Keratinocyte (primary cell): ENCODE measurements around the gene UBA3. TPM values are rescaled to one million over a fixed set of nuclear protein-coding genes. Genes with fewer than 3 reads are reported as not detected.

Experiments
- DNase-seq: peaks from one replicate; pipeline ENCODE4 v3.0.0-alpha.2; 2011; ENCODE audit warnings: low read depth, missing footprints, low spot score
- FAIRE-seq: peaks from 2 replicates; lab custom pipeline; 2011; peaks lifted over from hg19 to GRCh38; lab: Jason Lieb, UNC
- H2AFZ ChIP-seq: 2 replicates; pipeline ENCODE4 v1.6.0; 2012; ENCODE audit warnings: low read length, control low read depth, inconsistent platforms; ENCODE audit not compliant: control insufficient read depth
- H3K27ac ChIP-seq: 2 replicates; pipeline ENCODE4 v1.5.1; 2011; ENCODE audit warnings: low read length; ENCODE audit not compliant: control insufficient read depth, insufficient read depth
- H3K27me3 ChIP-seq: 3 replicates; pipeline ENCODE4 v1.6.0; 2011; ENCODE audit warnings: low read length; ENCODE audit not compliant: control insufficient read depth, insufficient read depth; ENCODE audit errors: extremely low read depth
- H3K36me3 ChIP-seq, 2 experiments: 2 replicates in 1 of 2; 3 replicates in 1 of 2; pipeline ENCODE4 v1.5.1; 2011; ENCODE audit warnings: low read length in 2 of 2, mild to moderate bottlenecking in 1 of 2; ENCODE audit not compliant: control insufficient read depth in 2 of 2, insufficient read depth in 2 of 2; ENCODE audit errors: extremely low read depth in 1 of 2
- H3K4me1 ChIP-seq: 3 replicates; pipeline ENCODE4 v1.5.1; 2011; ENCODE audit warnings: low read length; ENCODE audit not compliant: control insufficient read depth, insufficient read depth; ENCODE audit errors: extremely low read depth
- H3K4me2 ChIP-seq: 3 replicates; pipeline ENCODE4 v1.6.0; 2011; ENCODE audit warnings: low read depth, low read length; ENCODE audit not compliant: control insufficient read depth, insufficient read depth; ENCODE audit errors: extremely low read depth
- H3K4me3 ChIP-seq, 3 experiments: fragments of 200-600 bp in 1 of 3; sonication (generic) in 1 of 3; 2 replicates in 2 of 3; 3 replicates in 1 of 3; pipeline ENCODE4 v1.5.1; 2011 to 2016; ENCODE audit warnings: low read length in 3 of 3, mild to moderate bottlenecking in 3 of 3, control low read depth in 2 of 3, inconsistent platforms in 1 of 3, low read depth in 1 of 3, mixed read lengths in 1 of 3, mixed run types in 1 of 3, moderate library complexity in 1 of 3; ENCODE audit not compliant: control insufficient read depth in 2 of 3, insufficient read depth in 2 of 3; ENCODE audit errors: extremely low read depth in 1 of 3
- H3K79me2 ChIP-seq: 2 replicates; pipeline ENCODE4 v1.6.0; 2012; ENCODE audit warnings: low read length; ENCODE audit not compliant: control insufficient read depth, insufficient read depth
- H3K9ac ChIP-seq: 3 replicates; pipeline ENCODE4 v1.6.0; 2011; ENCODE audit warnings: low read length; ENCODE audit not compliant: control insufficient read depth, insufficient read depth; ENCODE audit errors: extremely low read depth
- H3K9me1 ChIP-seq: 3 replicates; pipeline ENCODE4 v1.6.0; 2011; ENCODE audit warnings: low read length; ENCODE audit not compliant: control insufficient read depth, insufficient read depth; ENCODE audit errors: extremely low read depth
- H3K9me3 ChIP-seq: 2 replicates; pipeline ENCODE4 v1.5.1; 2012; ENCODE audit warnings: low read depth, low read length; ENCODE audit not compliant: control insufficient read depth
- H4K20me1 ChIP-seq: 3 replicates; pipeline ENCODE4 v1.6.0; 2011; ENCODE audit warnings: low read length; ENCODE audit not compliant: control insufficient read depth, insufficient read depth; ENCODE audit errors: extremely low read depth
- CTCF ChIP-seq, 3 experiments: IDR thresholded peaks in 1 of 3; conservative IDR thresholded peaks in 1 of 3; optimal IDR thresholded peaks in 1 of 3; 2 replicates in 2 of 3; 3 replicates in 1 of 3; pipeline versions ENCODE3 to v1.5.1; 2011; ENCODE audit warnings: low read length in 3 of 3, mild to moderate bottlenecking in 3 of 3, moderate library complexity in 2 of 3, control low read depth in 1 of 3, inconsistent platforms in 1 of 3; ENCODE audit not compliant: insufficient read depth in 2 of 3; ENCODE audit errors: extremely low read depth in 1 of 3
- EZH2 ChIP-seq: IDR thresholded peaks from one replicate; pipeline ENCODE4 v1.6.1; 2012; ENCODE audit warnings: inconsistent platforms, mild to moderate bottlenecking, low read length, moderate library complexity
- dilution Hi-C: fragments of 300-500 bp; cut with MboI; formaldehyde crosslinking; loops from one replicate; pipeline ENCODE4 v1.7.0; 2020; ENCODE audit warnings: low sequenced_read_pairs; ENCODE audit not compliant: extremely low pct_ligation_motif_present
- polyA plus RNA-seq, 5 experiments: library from polyadenylated mRNA; depleted of rRNA in 3 of 5; stranded (reverse) in 3 of 5; stranded (forward) in 1 of 5; unstranded in 1 of 5; fragments of >200 nt; gene quantifications; 1 replicate in 1 of 5; 2 replicates in 3 of 5; 3 replicates in 1 of 5; pipeline versions ENCODE4 v1.2.1 to v1.2.3, GENCODE V29; 2011 to 2012; ENCODE audit warnings: missing spikeins in 2 of 5, low read depth in 1 of 5, low replicate concordance in 1 of 5

Gene UBA3
- polyA plus RNA-seq, 1 donor (not counting 4 experiments of a cell fraction or from before 2014, with no cell fraction given): 125 TPM

- dilution Hi-C loops: no loop called here
Observed at GRCh38 chr3:69119138-69119537, 39.0 kb upstream of the UBA3 start.

GRCh38 chr3:69118555-69118954 lies 38.4 kb upstream of the UBA3 start:
- FAIRE-seq (no peak), DNase-seq (no peak)
- H3K4me1 ChIP-seq: peaks cover 19% of the 10 kb centered on the region
- H3K79me2 ChIP-seq: no peaks in the 10 kb centered on the region
- H3K4me3 ChIP-seq: no peak overlapping the region
- H3K9me1 ChIP-seq: no peaks in the 10 kb centered on the region
- H3K4me2 ChIP-seq: no peak overlapping the region
- dilution Hi-C loops: no loop called here
- H3K9me3 ChIP-seq: no peaks in the 10 kb centered on the region
- H3K9ac ChIP-seq: no peak overlapping the region
- no peak for TF ChIP-seq EZH2
- TF ChIP-seq CTCF (optimal IDR thresholded peaks at IDR 0.05 in 1 of 3, IDR thresholded peaks at IDR 0.05 in 1 of 3, conservative IDR thresholded peaks at IDR 0.05 in 1 of 3; ENCODE audit: extremely low read depth in 1 of 3, insufficient read depth in 2 of 3, low read length in 3 of 3): no peak
- no peak overlapping the region for H3K27ac ChIP-seq
- H3K36me3 ChIP-seq: no peaks in the 10 kb centered on the region
- no peak overlapping the region for H2AFZ ChIP-seq
- H4K20me1 ChIP-seq: no peaks in the 10 kb centered on the region
- no peaks in the 10 kb centered on the region for H3K27me3 ChIP-seq

More at GRCh38 chr3:69119138-69119537, 39.0 kb upstream of the UBA3 start:
- TF ChIP-seq EZH2 (no peak), CTCF (optimal IDR thresholded peaks at IDR 0.05 in 1 of 3, IDR thresholded peaks at IDR 0.05 in 1 of 3, conservative IDR thresholded peaks at IDR 0.05 in 1 of 3; ENCODE audit: extremely low read depth in 1 of 3, insufficient read depth in 2 of 3, low read length in 3 of 3) (no peak)
- Histone ChIP-seq H3K9me3 (no peaks in the 10 kb centered on the region), H3K27ac (no peak overlapping the region), H3K9ac (no peak overlapping the region), H3K4me2 (no peak overlapping the region), H3K27me3 (no peaks in the 10 kb centered on the region), H2AFZ (no peak overlapping the region), H3K36me3 (no peaks in the 10 kb centered on the region), H3K4me3 (no peak overlapping the region), H4K20me1 (no peaks in the 10 kb centered on the region), H3K4me1 (peaks cover 19% of the 10 kb centered on the region), H3K9me1 (no peaks in the 10 kb centered on the region), H3K79me2 (no peaks in the 10 kb centered on the region)
- no peak for FAIRE-seq
- no peak for DNase-seq
